ENCODE results near the gene EIF6.

GRCh38 chr20:35246723-35247122, 37.8 kb downstream of the EIF6 start:
- TF ChIP-seq EZH2 (IDR thresholded peaks at IDR 0.05; ENCODE audit: low read depth), result no peak
- TF ChIP-seq, protein P1, sequence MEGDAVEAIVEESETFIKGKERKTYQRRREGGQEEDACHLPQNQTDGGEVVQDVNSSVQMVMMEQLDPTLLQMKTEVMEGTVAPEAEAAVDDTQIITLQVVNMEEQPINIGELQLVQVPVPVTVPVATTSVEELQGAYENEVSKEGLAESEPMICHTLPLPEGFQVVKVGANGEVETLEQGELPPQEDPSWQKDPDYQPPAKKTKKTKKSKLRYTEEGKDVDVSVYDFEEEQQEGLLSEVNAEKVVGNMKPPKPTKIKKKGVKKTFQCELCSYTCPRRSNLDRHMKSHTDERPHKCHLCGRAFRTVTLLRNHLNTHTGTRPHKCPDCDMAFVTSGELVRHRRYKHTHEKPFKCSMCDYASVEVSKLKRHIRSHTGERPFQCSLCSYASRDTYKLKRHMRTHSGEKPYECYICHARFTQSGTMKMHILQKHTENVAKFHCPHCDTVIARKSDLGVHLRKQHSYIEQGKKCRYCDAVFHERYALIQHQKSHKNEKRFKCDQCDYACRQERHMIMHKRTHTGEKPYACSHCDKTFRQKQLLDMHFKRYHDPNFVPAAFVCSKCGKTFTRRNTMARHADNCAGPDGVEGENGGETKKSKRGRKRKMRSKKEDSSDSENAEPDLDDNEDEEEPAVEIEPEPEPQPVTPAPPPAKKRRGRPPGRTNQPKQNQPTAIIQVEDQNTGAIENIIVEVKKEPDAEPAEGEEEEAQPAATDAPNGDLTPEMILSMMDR (conservative IDR thresholded peaks at IDR 0.05), result no peak

Data from PC-9 (cell line).